ENCODE measurements around the gene RAP2B.

- TF ChIP-seq EZH2 (IDR thresholded peaks at IDR 0.05; ENCODE audit: borderline replicate concordance, low read length) (no peak), CTCF (IDR thresholded peaks at IDR 0.05; ENCODE audit: low read length) (no peak)
Measured at GRCh38 chr3:153142961-153143360, 19.1 kb upstream of the RAP2B start.
